NCI-H510A (cell line): ENCODE results near the gene HDAC9.
"Not testable (repeated sequence)": the region's sequence is repeated elsewhere in the genome, so short reads cannot be mapped to it uniquely, and the experiment has no call there.

Experiments
- DNase-seq: peaks from one replicate; lab custom pipeline; 2025; lab: John Stamatoyannopoulos, UW

Gene HDAC9

DNA sequence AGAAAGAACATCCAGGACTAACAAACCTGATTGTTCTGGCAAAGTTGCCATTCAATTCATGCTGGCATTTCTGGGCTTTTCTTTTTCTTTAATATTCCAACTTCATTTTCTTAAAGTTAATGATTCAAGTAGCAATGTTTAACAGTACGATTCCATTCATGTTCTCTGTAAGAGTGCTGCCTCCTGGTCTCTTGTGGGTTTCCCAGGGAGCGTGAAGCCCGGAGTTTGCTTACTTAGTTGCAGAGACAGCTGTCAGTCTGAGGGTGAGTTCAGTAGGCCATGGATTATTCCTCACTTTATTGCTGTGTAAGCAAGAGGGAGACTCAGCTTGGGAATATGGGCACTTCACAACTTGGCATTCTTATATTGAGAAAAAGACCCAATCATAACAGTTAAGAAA, 479.7 kb downstream of the HDAC9 start:
- DNase-seq = no peak

- no peak for DNase-seq
Observed at GRCh38 chr7:18975689-18976280, 480.2 kb downstream of the HDAC9 start.

GRCh38 chr7:18976715-18977471, 481.3 kb downstream of the HDAC9 start:
- DNase-seq = no peak

GRCh38 chr7:18978108-18978495, 482.6 kb downstream of the HDAC9 start:
- DNase-seq = no peak

DNA sequence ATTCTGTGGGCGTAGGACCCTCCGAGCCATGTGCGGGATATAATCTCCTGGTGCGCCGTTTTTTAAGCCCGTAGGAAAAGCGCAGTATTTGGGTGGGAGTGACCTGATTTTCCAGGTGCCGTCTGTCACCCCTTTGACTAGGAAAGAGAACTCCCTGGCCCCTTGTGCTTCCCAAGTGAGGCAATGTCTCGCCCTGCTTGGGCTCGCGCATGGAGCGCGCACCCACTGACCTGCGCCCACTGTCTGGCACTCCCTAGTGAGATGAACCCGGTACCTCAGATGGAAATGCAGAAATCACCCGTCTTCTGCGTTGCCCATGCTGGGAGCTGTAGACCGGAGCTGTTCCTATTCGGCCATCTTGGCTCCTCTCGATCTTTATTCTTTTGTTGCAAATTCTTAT, 495.2 kb downstream of the HDAC9 start:
- DNase-seq = not testable (repeated sequence)

GRCh38 chr7:18993933-18994668, 498.6 kb downstream of the HDAC9 start:
- DNase-seq = no peak

DNA sequence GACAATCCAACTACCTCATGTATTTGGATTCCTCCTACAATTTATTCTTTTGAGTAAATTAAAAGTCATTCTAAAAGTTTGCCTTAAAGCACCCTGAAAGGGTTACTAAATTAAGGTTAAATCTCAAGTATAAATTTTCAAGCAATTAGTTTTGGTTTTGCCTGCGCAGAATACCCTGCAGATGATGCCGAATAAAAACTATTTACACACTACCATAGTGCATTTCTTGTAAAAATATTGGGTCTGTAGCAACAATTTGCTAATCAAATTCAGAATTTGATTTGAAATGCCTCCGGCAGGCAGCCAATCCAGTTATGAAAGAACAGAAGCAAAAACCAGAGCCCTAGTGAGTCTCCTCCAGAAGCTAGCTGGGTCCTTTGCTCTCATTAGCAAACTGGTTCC, 499.7 kb downstream of the HDAC9 start:
- DNase-seq = no peak

DNA sequence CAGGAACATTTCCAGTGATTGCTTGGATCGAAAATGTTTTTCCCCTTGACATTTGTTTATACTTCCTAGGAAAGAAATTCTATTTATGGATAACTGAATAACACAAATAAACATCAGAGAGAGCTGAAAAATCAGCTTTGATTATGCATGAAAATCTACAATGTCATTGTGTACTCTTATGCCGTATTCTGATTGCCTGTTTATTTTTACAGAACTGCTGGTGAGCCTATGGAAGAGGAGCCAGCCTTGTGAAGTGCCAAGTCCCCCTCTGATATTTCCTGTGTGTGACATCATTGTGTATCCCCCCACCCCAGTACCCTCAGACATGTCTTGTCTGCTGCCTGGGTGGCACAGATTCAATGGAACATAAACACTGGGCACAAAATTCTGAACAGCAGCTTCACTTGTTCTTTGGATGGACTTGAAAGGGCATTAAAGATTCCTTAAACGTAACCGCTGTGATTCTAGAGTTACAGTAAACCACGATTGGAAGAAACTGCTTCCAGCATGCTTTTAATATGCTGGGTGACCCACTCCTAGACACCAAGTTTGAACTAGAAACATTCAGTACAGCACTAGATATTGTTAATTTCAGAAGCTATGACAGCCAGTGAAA, 500.4 kb downstream of the HDAC9 start:
- no peak for DNase-seq

DNA sequence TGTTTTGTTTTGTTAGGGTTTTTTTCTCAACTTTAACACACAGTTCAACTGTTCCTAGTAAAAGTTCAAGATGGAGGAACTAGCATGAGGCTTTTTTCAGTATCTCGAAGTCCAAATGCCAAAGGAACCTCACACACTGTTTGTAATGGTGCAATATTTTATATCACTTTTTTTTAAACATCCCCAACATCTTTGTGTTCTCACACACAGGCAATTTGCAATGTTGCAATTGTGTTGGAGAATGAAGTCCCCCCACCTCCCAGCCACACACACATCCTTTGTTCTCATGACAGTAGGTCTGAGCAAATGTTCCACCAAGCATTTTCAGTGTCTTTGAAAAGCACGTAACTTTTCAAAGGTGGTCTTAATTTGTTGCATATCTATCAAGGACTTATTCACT, 501.0 kb downstream of the HDAC9 start:
- DNase-seq = no peak

GRCh38 chr7:18997477-18998150, 502.1 kb downstream of the HDAC9 start:
- DNase-seq = no peak

DNA sequence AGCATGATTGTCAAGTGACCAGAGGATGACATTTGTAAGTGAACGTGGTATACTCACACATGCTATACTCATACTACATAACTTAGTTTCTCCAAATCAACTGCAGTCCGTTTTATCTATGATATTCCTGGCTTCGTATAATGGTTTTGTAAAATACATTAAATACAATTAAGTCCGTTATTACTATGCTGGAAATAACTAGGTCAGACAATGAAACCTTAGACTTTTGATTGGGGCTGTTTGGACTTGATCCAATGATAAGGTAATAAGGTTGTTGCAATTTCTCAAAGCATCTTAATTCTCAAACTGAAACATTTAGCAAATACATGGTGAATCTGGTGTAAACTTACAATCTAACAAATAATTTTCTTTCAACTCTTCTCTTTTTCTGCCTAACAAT, 504.9 kb downstream of the HDAC9 start:
- DNase-seq = no peak

- no peak for DNase-seq
Observed at GRCh38 chr7:19001854-19002253, 506.3 kb downstream of the HDAC9 start.

DNA sequence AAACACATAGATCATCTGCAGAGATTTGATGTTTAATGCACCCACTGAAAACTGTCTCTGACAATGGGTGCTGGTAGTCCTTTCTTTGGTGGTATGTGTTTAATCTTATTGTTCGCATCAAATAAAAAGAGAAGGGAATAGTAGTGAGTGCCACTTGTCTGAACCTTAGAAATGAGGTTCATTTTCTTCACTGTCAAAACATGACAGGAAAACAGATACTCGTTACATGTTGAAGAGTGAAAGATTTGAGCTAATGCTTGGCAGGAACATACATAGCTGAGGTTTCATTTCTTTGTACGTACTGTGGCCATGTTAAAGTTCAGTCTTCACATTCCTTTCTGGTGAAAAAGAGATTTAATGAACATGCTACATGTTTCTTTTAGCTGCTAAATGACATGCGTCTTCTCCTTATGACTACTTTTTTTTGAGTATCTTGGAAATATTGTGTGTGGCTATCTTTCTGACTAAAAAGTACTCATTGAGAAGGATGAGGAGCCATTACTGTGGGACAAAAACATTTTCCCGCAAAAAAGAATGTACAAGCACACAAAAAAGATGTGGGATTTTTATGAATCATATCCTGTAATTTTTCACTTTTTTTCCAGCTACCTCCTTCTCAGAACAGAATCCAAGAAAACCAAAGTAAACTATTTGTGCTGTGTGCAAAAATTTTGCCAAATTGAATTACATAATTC, 513.8 kb downstream of the HDAC9 start:
- no peak for DNase-seq

- DNase-seq = no peak
Observed at GRCh38 chr7:19009936-19010280, 514.4 kb downstream of the HDAC9 start.

- no peak for DNase-seq
Observed at GRCh38 chr7:19011212-19011611, 515.7 kb downstream of the HDAC9 start.

DNA sequence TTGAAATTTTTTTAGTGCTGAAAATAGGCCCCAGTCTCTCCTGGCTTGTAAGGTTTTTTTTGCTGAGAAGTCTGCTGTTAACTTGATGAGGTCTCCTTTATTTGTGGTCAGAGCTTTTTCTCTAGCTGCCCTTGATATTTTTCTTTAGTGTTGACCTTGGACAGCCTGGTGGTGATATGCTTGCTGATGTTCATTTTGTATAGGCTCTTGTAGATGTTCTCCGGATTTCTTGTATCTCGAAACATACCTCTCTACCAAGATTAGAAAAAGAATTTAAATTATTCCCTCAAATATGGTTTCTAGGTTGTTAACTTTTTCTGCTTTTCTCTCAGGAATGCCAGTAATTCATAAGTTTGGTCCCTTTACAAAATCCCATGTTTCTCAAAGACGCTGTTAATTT, 519.5 kb downstream of the HDAC9 start:
- no peak for DNase-seq

DNA sequence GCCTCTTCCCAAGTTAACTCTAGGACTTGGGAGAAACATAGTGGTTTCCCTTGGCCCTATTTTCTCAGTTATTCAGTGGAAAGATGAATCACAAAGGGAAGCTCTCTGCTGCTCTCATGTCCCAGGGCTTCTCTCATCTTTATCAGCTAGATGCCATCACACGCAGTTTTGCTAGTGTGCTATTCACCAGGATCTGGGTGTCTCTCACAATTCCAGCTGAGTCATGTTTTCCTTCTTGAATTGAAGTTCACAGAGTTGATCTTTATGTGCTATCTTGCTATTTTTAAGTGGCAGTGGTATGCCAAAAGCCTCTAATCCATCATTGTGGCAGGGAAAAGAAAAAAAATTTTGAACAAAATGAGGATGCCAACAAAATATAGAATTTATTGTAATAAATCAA, 520.6 kb downstream of the HDAC9 start:
- no peak for DNase-seq

DNA sequence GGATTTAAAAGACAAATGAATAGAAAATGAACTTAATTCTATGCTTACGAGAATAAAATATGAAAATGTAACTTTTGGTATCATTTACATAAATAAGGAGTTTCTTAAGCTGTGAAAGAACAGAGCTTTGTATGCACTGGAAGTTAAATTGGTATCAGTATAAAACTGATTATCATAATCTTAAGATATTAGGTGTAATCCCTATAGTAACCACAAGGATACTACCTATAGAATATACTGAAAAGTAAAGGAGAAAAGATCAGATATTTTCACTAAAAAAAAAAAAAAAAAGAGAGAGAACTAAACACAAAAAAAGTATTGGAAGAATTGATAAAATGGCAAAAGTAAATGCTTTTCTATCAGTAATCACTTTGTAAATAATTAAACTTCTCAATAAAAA, 521.8 kb downstream of the HDAC9 start:
- DNase-seq = no peak

- no peak for DNase-seq
Observed at GRCh38 chr7:19020062-19020461, 524.5 kb downstream of the HDAC9 start.

DNA sequence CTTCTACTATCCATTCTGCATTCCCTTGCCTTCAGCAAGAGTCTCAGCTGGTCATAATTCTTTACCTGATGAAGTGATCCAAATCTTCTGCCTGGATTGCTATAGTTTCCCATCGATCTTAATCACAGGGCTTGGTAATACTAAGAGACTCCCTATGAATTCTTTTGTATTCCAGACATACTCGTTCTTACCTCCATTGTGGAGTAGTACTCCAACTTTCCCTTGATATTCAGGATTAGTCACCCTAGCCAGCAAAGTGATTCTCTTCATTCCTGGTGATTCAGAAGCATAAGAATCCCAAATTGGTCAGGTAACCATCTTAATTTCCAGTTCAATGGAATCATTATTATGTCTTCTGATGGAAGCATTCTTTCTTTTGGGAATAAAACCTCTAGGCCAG, 525.2 kb downstream of the HDAC9 start:
- DNase-seq = no peak

GRCh38 chr7:19023477-19023876, 527.9 kb downstream of the HDAC9 start:
- no peak for DNase-seq

DNA sequence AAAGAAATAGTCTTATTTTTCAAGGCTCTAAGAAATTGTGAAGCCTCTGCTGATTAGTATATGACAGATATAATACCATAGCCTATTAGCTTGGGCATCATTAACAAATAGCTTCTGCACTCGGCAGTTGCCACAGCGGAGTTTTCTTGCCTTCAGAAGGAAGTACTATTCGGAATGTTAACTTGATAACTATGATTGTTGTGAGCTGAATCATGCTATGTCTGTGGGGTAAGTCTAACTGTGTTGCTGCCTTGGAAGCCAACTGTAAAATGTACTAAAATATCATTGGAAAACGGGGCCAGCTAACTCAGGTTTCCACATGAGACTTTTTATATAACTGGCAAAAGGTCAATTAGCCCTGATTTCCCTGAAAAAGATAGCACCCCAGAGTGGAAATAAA, 528.7 kb downstream of the HDAC9 start:
- no peak for DNase-seq
